ENCODE data around the gene SRGAP3. TPM values are rescaled to one million over a fixed set of nuclear protein-coding genes. Genes with fewer than 3 reads are reported as not detected.

Gene SRGAP3
- total RNA-seq, 1 donor from 2014 or later = 10.3 TPM

DNA sequence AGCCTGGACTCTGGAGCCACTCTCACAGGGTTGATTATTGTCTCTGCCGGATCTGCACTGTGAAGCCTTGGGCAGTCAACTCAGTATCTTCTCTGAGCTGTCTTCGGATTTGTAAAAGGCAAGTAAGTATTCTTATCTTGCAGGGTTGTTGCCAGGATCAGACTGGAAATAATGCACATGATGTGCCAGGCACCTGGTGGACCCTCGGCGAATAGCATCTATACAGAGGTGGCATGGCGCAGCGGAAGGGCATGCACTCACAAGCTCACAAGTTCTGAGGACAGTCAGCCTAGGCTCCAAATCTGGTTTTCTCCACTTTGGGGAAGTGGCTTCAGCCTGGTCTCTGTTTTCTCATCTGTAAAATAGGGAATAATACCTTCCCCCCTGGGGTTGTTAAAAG is 113.9 kb downstream of the SRGAP3 start:
- Histone ChIP-seq H3K4me3 (peak overlapping the region; percentile 66), H3K4me1 (peaks cover 12% of the 10 kb centered on the region), H3K27me3 (ENCODE audit: low read depth) (peaks cover 23% of the 10 kb centered on the region), H3K36me3 (no peaks in the 10 kb centered on the region), H3K27ac (replicated peaks) (no peak overlapping the region), H3K9me3 (replicated peaks) (peaks cover 6% of the 10 kb centered on the region)
- intact Hi-C loops (cut with micrococcal nuclease) = no loop called here
- TF ChIP-seq, protein P1, sequence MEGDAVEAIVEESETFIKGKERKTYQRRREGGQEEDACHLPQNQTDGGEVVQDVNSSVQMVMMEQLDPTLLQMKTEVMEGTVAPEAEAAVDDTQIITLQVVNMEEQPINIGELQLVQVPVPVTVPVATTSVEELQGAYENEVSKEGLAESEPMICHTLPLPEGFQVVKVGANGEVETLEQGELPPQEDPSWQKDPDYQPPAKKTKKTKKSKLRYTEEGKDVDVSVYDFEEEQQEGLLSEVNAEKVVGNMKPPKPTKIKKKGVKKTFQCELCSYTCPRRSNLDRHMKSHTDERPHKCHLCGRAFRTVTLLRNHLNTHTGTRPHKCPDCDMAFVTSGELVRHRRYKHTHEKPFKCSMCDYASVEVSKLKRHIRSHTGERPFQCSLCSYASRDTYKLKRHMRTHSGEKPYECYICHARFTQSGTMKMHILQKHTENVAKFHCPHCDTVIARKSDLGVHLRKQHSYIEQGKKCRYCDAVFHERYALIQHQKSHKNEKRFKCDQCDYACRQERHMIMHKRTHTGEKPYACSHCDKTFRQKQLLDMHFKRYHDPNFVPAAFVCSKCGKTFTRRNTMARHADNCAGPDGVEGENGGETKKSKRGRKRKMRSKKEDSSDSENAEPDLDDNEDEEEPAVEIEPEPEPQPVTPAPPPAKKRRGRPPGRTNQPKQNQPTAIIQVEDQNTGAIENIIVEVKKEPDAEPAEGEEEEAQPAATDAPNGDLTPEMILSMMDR (IDR thresholded peaks at IDR 0.05; ENCODE audit: borderline replicate concordance) = no peak
- no peak for DNase-seq

DNA sequence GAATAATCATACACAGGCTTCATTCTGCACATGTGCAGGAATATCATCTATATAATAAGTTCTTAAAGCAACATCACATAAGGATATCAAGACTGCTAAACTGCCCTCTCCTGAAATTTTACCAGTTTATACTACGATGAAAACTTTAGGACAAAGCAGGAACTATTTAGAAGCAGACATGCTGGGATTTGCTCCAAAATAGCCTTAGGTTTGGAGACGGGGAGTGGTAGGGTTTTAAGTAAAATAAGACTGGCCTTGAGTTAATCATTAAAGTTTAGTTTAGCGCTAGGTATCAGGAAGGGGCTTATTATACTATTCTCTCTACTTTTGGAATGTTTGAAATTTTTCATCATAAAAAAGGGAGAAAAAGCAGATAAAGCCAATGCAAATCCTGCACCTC is 115.8 kb downstream of the SRGAP3 start:
- TF ChIP-seq, protein P1 (IDR thresholded peaks at IDR 0.05; ENCODE audit: borderline replicate concordance) = no peak
- DNase-seq = no peak

DNA sequence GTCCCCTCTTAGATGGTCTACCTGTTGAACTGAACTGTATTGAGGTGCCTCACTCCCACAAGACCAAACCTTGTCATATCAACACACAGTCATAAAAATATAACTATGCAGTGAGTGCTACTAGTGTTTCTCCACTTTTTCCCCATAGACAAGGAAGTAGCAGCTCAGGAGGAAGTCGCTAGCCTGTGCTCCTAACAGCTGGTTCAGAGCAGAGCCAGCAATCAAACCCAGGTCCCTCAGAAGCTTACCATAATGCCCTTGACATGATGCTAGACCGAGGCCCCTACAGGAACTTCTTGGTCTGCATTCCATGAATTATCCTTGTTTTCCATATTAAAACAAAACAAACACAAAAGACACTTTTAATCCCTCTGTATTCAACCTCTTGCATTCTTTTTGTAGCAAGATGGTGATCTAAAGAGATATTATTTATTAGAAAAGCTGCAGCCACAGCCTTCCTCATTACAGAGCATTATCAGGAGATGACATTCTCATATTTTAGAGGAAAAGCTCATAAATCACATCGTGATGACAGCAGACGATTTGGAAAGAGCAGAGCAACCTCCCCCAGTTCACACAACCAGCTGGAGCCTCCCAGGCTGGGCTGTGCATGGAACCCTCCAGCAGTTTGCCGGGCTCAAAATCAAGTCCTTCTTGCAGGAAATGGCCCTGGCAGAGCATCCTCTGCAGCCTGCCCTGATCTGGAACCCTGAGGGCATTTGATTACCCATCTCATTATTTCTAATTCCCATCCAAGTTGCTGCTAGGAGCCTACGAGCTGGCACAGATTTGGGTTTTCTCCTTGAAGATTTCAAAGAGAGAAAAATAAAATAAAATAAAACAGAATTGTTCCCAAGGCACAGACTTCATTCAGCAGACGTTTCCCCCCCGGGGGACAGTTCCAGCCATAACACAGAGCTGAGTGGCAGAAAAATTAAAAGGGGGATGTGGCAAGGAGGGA is 118.8 kb downstream of the SRGAP3 start:
- Histone ChIP-seq H3K27me3 (ENCODE audit: low read depth) (peaks cover 1% of the 10 kb centered on the region), H3K4me3 (no peak overlapping the region), H3K9me3 (replicated peaks) (no peaks in the 10 kb centered on the region), H3K27ac (replicated peaks) (no peak overlapping the region), H3K36me3 (no peaks in the 10 kb centered on the region), H3K4me1 (peaks cover under 1% of the 10 kb centered on the region)
- intact Hi-C loops (cut with micrococcal nuclease) = no loop called here
- TF ChIP-seq, protein P1 (IDR thresholded peaks at IDR 0.05; ENCODE audit: borderline replicate concordance) = no peak
- DNase-seq = no peak

More for the DNA sequence above, 115.8 kb downstream of the SRGAP3 start:
- intact Hi-C loops (cut with micrococcal nuclease) = no loop called here
- no peaks in the 10 kb centered on the region for H3K36me3 ChIP-seq
- no peaks in the 10 kb centered on the region for H3K9me3 ChIP-seq (replicated peaks)
- H3K27me3 ChIP-seq (ENCODE audit: low read depth) = peaks cover 23% of the 10 kb centered on the region
- no peak overlapping the region for H3K27ac ChIP-seq (replicated peaks)
- no peak overlapping the region for H3K4me3 ChIP-seq
- peaks cover 12% of the 10 kb centered on the region for H3K4me1 ChIP-seq

DNA sequence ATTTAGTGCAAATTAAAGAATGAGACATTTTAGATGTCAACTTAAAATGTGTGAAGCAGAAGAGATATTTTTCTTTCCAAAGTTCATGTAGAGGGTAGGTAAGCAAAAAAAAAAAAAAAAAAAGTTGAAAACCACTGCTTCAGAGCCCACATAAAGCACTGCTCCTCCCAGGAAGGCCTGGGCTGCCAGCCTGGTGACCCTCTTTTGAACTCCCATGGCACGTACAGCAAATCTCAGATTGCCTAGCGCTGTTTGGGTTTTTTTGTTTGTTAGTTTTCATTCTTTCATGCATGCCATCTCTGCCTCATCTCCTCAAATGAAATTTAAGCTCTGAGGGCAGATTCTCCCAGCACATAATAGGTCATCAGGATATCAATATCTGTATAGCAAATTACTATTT is 120.1 kb downstream of the SRGAP3 start:
- TF ChIP-seq, protein P1 (IDR thresholded peaks at IDR 0.05; ENCODE audit: borderline replicate concordance) = no peak
- Histone ChIP-seq H3K36me3 (no peaks in the 10 kb centered on the region), H3K4me1 (no peaks in the 10 kb centered on the region), H3K4me3 (no peak overlapping the region), H3K27ac (replicated peaks) (no peak overlapping the region), H3K27me3 (ENCODE audit: low read depth) (no peaks in the 10 kb centered on the region), H3K9me3 (replicated peaks) (no peaks in the 10 kb centered on the region)
- no peak for DNase-seq
- intact Hi-C loops (cut with micrococcal nuclease) = no loop called here

DNA sequence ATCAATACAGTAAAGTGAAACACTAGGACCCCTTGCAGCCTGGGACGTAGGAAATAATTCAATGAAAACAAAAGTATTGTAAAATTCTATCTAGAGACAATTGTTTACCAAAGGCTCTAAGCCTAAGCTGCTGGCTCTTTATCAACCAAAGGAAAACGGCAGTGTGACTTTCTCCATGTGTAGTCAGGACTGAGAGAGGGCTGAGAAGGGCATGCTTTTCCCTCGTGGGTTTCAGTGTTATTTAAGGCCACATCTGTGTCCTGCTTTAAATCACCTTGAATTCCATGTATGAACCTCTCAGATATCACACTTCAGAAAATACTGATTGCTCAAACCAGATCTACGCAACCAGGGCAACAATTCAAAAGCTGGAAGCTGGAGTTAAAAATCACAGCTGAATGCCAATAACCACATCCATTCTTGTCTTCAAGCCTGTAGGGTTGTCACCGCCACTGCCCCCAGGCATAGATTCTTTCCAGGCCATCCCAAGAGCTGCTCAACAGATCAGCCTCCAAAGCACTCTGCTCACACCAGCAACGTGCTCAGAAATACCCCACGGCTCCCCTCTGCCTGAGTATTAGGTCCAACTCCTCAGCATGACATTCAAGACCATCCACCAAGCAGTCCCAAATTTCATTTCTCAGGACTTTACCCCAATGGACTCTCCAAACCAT is 124.0 kb downstream of the SRGAP3 start:
- no peaks in the 10 kb centered on the region for H3K4me1 ChIP-seq
- DNase-seq = no peak
- H3K9me3 ChIP-seq (replicated peaks) = no peaks in the 10 kb centered on the region
- TF ChIP-seq, protein P1 (IDR thresholded peaks at IDR 0.05; ENCODE audit: borderline replicate concordance) = no peak
- H3K27me3 ChIP-seq (ENCODE audit: low read depth) = no peaks in the 10 kb centered on the region
- intact Hi-C loops (cut with micrococcal nuclease) = no loop called here
- no peak overlapping the region for H3K4me3 ChIP-seq
- H3K27ac ChIP-seq (replicated peaks) = no peak overlapping the region
- H3K36me3 ChIP-seq = no peaks in the 10 kb centered on the region

All from left ventricle myocardium inferior (tissue), 1 donor.